HCT116 (cell line): Measurements from ENCODE around the gene TMEM121. TPM values are rescaled to one million over a fixed set of nuclear protein-coding genes. Genes with fewer than 3 reads are reported as not detected.

Experiments
- ATAC-seq: fragments of 200-7000 bp; cut with Tn5 transposase; 2 replicates; pipeline ENCODE4 v1.9.1; 2020; ENCODE audit warnings: mild to moderate bottlenecking, moderate library complexity
- BruUV-seq: library from RNA; stranded (reverse); fragments of 400-500 nt; replicated peaks from 2 replicates; lab custom pipeline; 2021; lab: Mats Ljungman, UMichigan
- CTCF ChIA-PET: fragments of 300-600 bp; sonication (Branson Sonifier 250); formaldehyde crosslinking; loops from one replicate; lab custom pipeline; 2021; ENCODE audit warnings: antibody characterized with exemption; lab: Charles Lee
- POLR2A ChIA-PET: fragments of 300-600, 350-600 bp; sonication (Branson Sonifier 250); formaldehyde crosslinking; loops from one replicate; lab custom pipeline; 2021; ENCODE audit warnings: antibody characterized with exemption; lab: Charles Lee
- RAD21 ChIA-PET, 2 experiments: fragments of 300-600 bp; sonication (Branson Sonifier 250); formaldehyde crosslinking; loops; one replicate each; lab custom pipeline; 2023; ENCODE audit warnings: low total read pairs in 2 of 2; ENCODE audit not compliant: uncharacterized antibody in 2 of 2, unreplicated experiment in 2 of 2, low non-redundant PET in 1 of 2; lab: Charles Lee
- DNase-seq: peaks from one replicate; pipeline ENCODE4 v3.0.0-alpha.2; 2010; ENCODE audit warnings: low read depth, low spot score
- H2AFZ ChIP-seq: fragments of 200-600 bp; shearing (Covaris generic), sonication (generic); 2 replicates; pipeline ENCODE4 v1.6.1; 2017; ENCODE audit warnings: low read depth, mixed run types, mixed read lengths, antibody characterized with exemption, low read length; ENCODE audit not compliant: poor library complexity, severe bottlenecking
- H3K27ac ChIP-seq: 2 replicates; pipeline ENCODE4 v1.5.1; 2012; ENCODE audit warnings: low read depth, low read length
- H3K27me3 ChIP-seq: fragments of 200-600 bp; sonication (generic); 2 replicates; pipeline ENCODE4 v1.6.1; 2016; ENCODE audit warnings: mixed run types, low read length, mixed read lengths; ENCODE audit not compliant: insufficient read depth
- H3K36me3 ChIP-seq, 2 experiments: fragments of 200-500 bp in 1 of 2; fragments of 200-600 bp in 1 of 2; sonication (Bioruptor generic) in 1 of 2; sonication (generic) in 1 of 2; 2 replicates each; pipeline versions ENCODE4 v1.5.1 to v1.6.1; 2014 to 2016; ENCODE audit warnings: low read length in 2 of 2, inconsistent platforms in 1 of 2, mixed read lengths in 1 of 2, mixed run types in 1 of 2; ENCODE audit not compliant: insufficient read depth in 2 of 2, control insufficient read depth in 1 of 2
- H3K4me1 ChIP-seq, 2 experiments: fragments of 200-600 bp in 1 of 2; sonication (generic) in 1 of 2; 2 replicates each; pipeline versions ENCODE4 v1.5.1 to v1.6.1; 2012 to 2017; ENCODE audit warnings: low read length in 2 of 2, inconsistent platforms in 1 of 2, mild to moderate bottlenecking in 1 of 2, mixed read lengths in 1 of 2, mixed run types in 1 of 2, moderate library complexity in 1 of 2; ENCODE audit not compliant: insufficient read depth in 2 of 2, control insufficient read depth in 1 of 2
- H3K4me2 ChIP-seq: fragments of 200-600 bp; sonication (generic); 2 replicates; pipeline ENCODE4 v1.6.1; 2017; ENCODE audit warnings: mixed run types, low read length, mixed read lengths
- H3K4me3 ChIP-seq, 2 experiments: fragments of 200-600 bp in 1 of 2; sonication (generic) in 1 of 2; replicated peaks in 1 of 2; 2 replicates each; pipeline ENCODE4 v1.5.1; 2011 to 2016; ENCODE audit warnings: low read length in 2 of 2, control low read depth in 1 of 2, low read depth in 1 of 2, mild to moderate bottlenecking in 1 of 2, mixed read lengths in 1 of 2, mixed run types in 1 of 2
- H3K79me2 ChIP-seq: fragments of 200-600 bp; sonication (generic); 2 replicates; pipeline ENCODE4 v1.6.1; 2017; ENCODE audit warnings: mild to moderate bottlenecking, mixed run types, low read length, moderate library complexity, mixed read lengths; ENCODE audit not compliant: insufficient read depth
- H3K9ac ChIP-seq: fragments of 200-600 bp; sonication (generic); 2 replicates; pipeline ENCODE4 v1.6.1; 2016; ENCODE audit warnings: low read length, mixed read lengths
- H3K9me2 ChIP-seq: fragments of 200-600 bp; sonication (generic), shearing (Covaris generic); 2 replicates; pipeline ENCODE4 v1.6.1; 2017; ENCODE audit warnings: mixed run types, mild to moderate bottlenecking, moderate library complexity; ENCODE audit not compliant: insufficient read depth
- H3K9me3 ChIP-seq, 2 experiments: fragments of 200-500 bp in 1 of 2; fragments of 200-600 bp in 1 of 2; sonication (Bioruptor generic) in 1 of 2; sonication (generic) in 1 of 2; 2 replicates each; pipeline ENCODE4 v1.6.1; 2014 to 2017; ENCODE audit warnings: low read length in 2 of 2, mixed read lengths in 2 of 2, inconsistent platforms in 1 of 2, low read depth in 1 of 2, mild to moderate bottlenecking in 1 of 2, mixed run types in 1 of 2, moderate library complexity in 1 of 2; ENCODE audit not compliant: control insufficient read depth in 1 of 2, insufficient read depth in 1 of 2
- H4K20me1 ChIP-seq: fragments of 200-600 bp; sonication (generic), shearing (Covaris generic); 2 replicates; pipeline ENCODE4 v1.6.1; 2017; ENCODE audit warnings: mixed run types, mild to moderate bottlenecking, moderate library complexity; ENCODE audit not compliant: insufficient read depth
- CBX3 ChIP-seq: IDR thresholded peaks from 2 replicates; pipeline ENCODE4 v1.6.1; 2012; ENCODE audit warnings: low read depth
- CEBPB ChIP-seq: IDR thresholded peaks from 2 replicates; pipeline ENCODE4 v1.6.1; 2012; ENCODE audit warnings: low read depth
- EGR1 ChIP-seq: IDR thresholded peaks from 2 replicates; pipeline ENCODE4 v1.6.1; 2012; ENCODE audit warnings: low read depth
- EZH2 ChIP-seq: fragments of 200-600 bp; sonication (generic); IDR thresholded peaks from 2 replicates; pipeline ENCODE4 v1.6.1; 2017; ENCODE audit warnings: antibody characterized with exemption, mixed run types
- FOSL1 ChIP-seq: IDR thresholded peaks from 2 replicates; pipeline ENCODE4 v1.6.1; 2012; ENCODE audit warnings: low read depth
- JUND ChIP-seq: IDR thresholded peaks from 2 replicates; pipeline ENCODE4 v1.6.1; 2012
- POLR2A ChIP-seq: IDR thresholded peaks from 2 replicates; pipeline ENCODE4 v1.7.0; 2011; ENCODE audit warnings: borderline replicate concordance; ENCODE audit not compliant: insufficient read depth, insufficient read length; ENCODE audit errors: extremely low read depth
- POLR2AphosphoS5 ChIP-seq: IDR thresholded peaks from 2 replicates; pipeline ENCODE4 v1.6.1; 2011; ENCODE audit warnings: mild to moderate bottlenecking, low read depth, low read length, moderate library complexity
- RAD21 ChIP-seq: IDR thresholded peaks from 2 replicates; pipeline ENCODE4 v1.6.1; 2012; ENCODE audit warnings: low read depth, mild to moderate bottlenecking
- REST ChIP-seq: IDR thresholded peaks from 2 replicates; pipeline ENCODE4 v1.6.1; 2012; ENCODE audit warnings: low read depth
- SIN3A ChIP-seq: IDR thresholded peaks from 2 replicates; pipeline ENCODE4 v1.6.1; 2012; ENCODE audit warnings: low read depth
- SP1 ChIP-seq: IDR thresholded peaks from 2 replicates; pipeline ENCODE4 v1.6.1; 2012; ENCODE audit warnings: low read depth
- YY1 ChIP-seq: IDR thresholded peaks from 2 replicates; pipeline ENCODE4 v1.6.1; 2011; ENCODE audit warnings: low read length, low read depth, moderate library complexity, mild to moderate bottlenecking; ENCODE audit not compliant: insufficient replicate concordance; ENCODE audit errors: extremely low read depth
- ZFX ChIP-seq: fragments of 450-650 bp; IDR thresholded peaks from 2 replicates; pipeline ENCODE4 v1.6.1; 2017
- intact Hi-C: fragments of 100-400 bp; cut with micrococcal nuclease; formaldehyde crosslinking; loops from 2 replicates; pipeline ENCODE4 v1.10.0; 2022
- total RNA-seq: library from RNA; stranded (reverse); gene quantifications from one replicate; pipeline ENCODE4 v1.2.1, GENCODE V29; 2021; ENCODE audit not compliant: unreplicated experiment
- TF ChIP-seq, protein P1 (sequence below): IDR thresholded peaks from 2 replicates; pipeline ENCODE4 v1.6.1; 2012
- TF ChIP-seq, protein P2 (sequence below): IDR thresholded peaks from 2 replicates; pipeline ENCODE4 v1.6.1; 2012

The TMEM121 gene
- total RNA-seq, 1 experiment from 2014 or later, result 5.5 TPM

- no peak overlapping the region for H2AFZ ChIP-seq
- H3K27me3 ChIP-seq, result no peaks in the 10 kb centered on the region
- DNase-seq (no peak), ATAC-seq (no peak)
- no TSS peak for BruUV-seq
- ChIA-PET RAD21 (no interaction called here), POLR2A (no interaction called here), CTCF (no interaction called here)
- no peaks in the 10 kb centered on the region for H4K20me1 ChIP-seq
- intact Hi-C loops, result loop anchor here (10.0 kb wide), 1 partner anchor 620 kb away; no protein-coding TSS in a partner anchor
- no peak overlapping the region for H3K4me2 ChIP-seq
- H3K4me1 ChIP-seq, result peaks cover 0 to 3% of the 10 kb centered on the region in 2 experiments; a peak in 1 of 4 replicates
- no peak overlapping the region for H3K4me3 ChIP-seq
- no peaks in the 10 kb centered on the region for H3K36me3 ChIP-seq
- H3K79me2 ChIP-seq, result no peaks in the 10 kb centered on the region
- no peak overlapping the region for H3K27ac ChIP-seq
- no peaks in the 10 kb centered on the region for H3K9me3 ChIP-seq
- no peaks in the 10 kb centered on the region for H3K9me2 ChIP-seq
- TF ChIP-seq REST (no peak), EGR1 (no peak), YY1 (no peak), POLR2A (no peak), CEBPB (no peak), FOSL1 (no peak), SP1 (no peak), ZFX (no peak), EZH2 (no peak), CBX3 (no peak), RAD21 (no peak), JUND (no peak), SIN3A (no peak), POLR2AphosphoS5 (no peak)
- TF ChIP-seq, protein P1, sequence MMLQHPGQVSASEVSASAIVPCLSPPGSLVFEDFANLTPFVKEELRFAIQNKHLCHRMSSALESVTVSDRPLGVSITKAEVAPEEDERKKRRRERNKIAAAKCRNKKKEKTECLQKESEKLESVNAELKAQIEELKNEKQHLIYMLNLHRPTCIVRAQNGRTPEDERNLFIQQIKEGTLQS, result no peak
- TF ChIP-seq, protein P2, sequence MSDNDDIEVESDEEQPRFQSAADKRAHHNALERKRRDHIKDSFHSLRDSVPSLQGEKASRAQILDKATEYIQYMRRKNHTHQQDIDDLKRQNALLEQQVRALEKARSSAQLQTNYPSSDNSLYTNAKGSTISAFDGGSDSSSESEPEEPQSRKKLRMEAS, result no peak
- no peak overlapping the region for H3K9ac ChIP-seq
These were observed 8.2 kb downstream of the TMEM121 start for GRCh38 chr14:105534586-105534985.
